Keratinocyte (primary cell): ENCODE measurements around the gene LMCD1. TPM values are rescaled to one million over a fixed set of nuclear protein-coding genes. Genes with fewer than 3 reads are reported as not detected.

ENCODE experiments used
- DNase-seq: peaks from one replicate; pipeline ENCODE4 v3.0.0-alpha.2; 2011; ENCODE audit warnings: low read depth, missing footprints, low spot score
- FAIRE-seq: peaks from 2 replicates; lab custom pipeline; 2011; peaks lifted over from hg19 to GRCh38; lab: Jason Lieb, UNC
- H2AFZ ChIP-seq: 2 replicates; pipeline ENCODE4 v1.6.0; 2012; ENCODE audit warnings: low read length, control low read depth, inconsistent platforms; ENCODE audit not compliant: control insufficient read depth
- H3K27ac ChIP-seq: 2 replicates; pipeline ENCODE4 v1.5.1; 2011; ENCODE audit warnings: low read length; ENCODE audit not compliant: control insufficient read depth, insufficient read depth
- H3K27me3 ChIP-seq: 3 replicates; pipeline ENCODE4 v1.6.0; 2011; ENCODE audit warnings: low read length; ENCODE audit not compliant: control insufficient read depth, insufficient read depth; ENCODE audit errors: extremely low read depth
- H3K36me3 ChIP-seq, 2 experiments: 2 replicates in 1 of 2; 3 replicates in 1 of 2; pipeline ENCODE4 v1.5.1; 2011; ENCODE audit warnings: low read length in 2 of 2, mild to moderate bottlenecking in 1 of 2; ENCODE audit not compliant: control insufficient read depth in 2 of 2, insufficient read depth in 2 of 2; ENCODE audit errors: extremely low read depth in 1 of 2
- H3K4me1 ChIP-seq: 3 replicates; pipeline ENCODE4 v1.5.1; 2011; ENCODE audit warnings: low read length; ENCODE audit not compliant: control insufficient read depth, insufficient read depth; ENCODE audit errors: extremely low read depth
- H3K4me2 ChIP-seq: 3 replicates; pipeline ENCODE4 v1.6.0; 2011; ENCODE audit warnings: low read depth, low read length; ENCODE audit not compliant: control insufficient read depth, insufficient read depth; ENCODE audit errors: extremely low read depth
- H3K4me3 ChIP-seq, 3 experiments: fragments of 200-600 bp in 1 of 3; sonication (generic) in 1 of 3; 2 replicates in 2 of 3; 3 replicates in 1 of 3; pipeline ENCODE4 v1.5.1; 2011 to 2016; ENCODE audit warnings: low read length in 3 of 3, mild to moderate bottlenecking in 3 of 3, control low read depth in 2 of 3, inconsistent platforms in 1 of 3, low read depth in 1 of 3, mixed read lengths in 1 of 3, mixed run types in 1 of 3, moderate library complexity in 1 of 3; ENCODE audit not compliant: control insufficient read depth in 2 of 3, insufficient read depth in 2 of 3; ENCODE audit errors: extremely low read depth in 1 of 3
- H3K79me2 ChIP-seq: 2 replicates; pipeline ENCODE4 v1.6.0; 2012; ENCODE audit warnings: low read length; ENCODE audit not compliant: control insufficient read depth, insufficient read depth
- H3K9ac ChIP-seq: 3 replicates; pipeline ENCODE4 v1.6.0; 2011; ENCODE audit warnings: low read length; ENCODE audit not compliant: control insufficient read depth, insufficient read depth; ENCODE audit errors: extremely low read depth
- H3K9me1 ChIP-seq: 3 replicates; pipeline ENCODE4 v1.6.0; 2011; ENCODE audit warnings: low read length; ENCODE audit not compliant: control insufficient read depth, insufficient read depth; ENCODE audit errors: extremely low read depth
- H3K9me3 ChIP-seq: 2 replicates; pipeline ENCODE4 v1.5.1; 2012; ENCODE audit warnings: low read depth, low read length; ENCODE audit not compliant: control insufficient read depth
- H4K20me1 ChIP-seq: 3 replicates; pipeline ENCODE4 v1.6.0; 2011; ENCODE audit warnings: low read length; ENCODE audit not compliant: control insufficient read depth, insufficient read depth; ENCODE audit errors: extremely low read depth
- EZH2 ChIP-seq: IDR thresholded peaks from one replicate; pipeline ENCODE4 v1.6.1; 2012; ENCODE audit warnings: inconsistent platforms, mild to moderate bottlenecking, low read length, moderate library complexity
- dilution Hi-C: fragments of 300-500 bp; cut with MboI; formaldehyde crosslinking; loops from one replicate; pipeline ENCODE4 v1.7.0; 2020; ENCODE audit warnings: low sequenced_read_pairs; ENCODE audit not compliant: extremely low pct_ligation_motif_present
- polyA plus RNA-seq, 5 experiments: library from polyadenylated mRNA; depleted of rRNA in 3 of 5; stranded (reverse) in 3 of 5; stranded (forward) in 1 of 5; unstranded in 1 of 5; fragments of >200 nt; gene quantifications; 1 replicate in 1 of 5; 2 replicates in 3 of 5; 3 replicates in 1 of 5; pipeline versions ENCODE4 v1.2.1 to v1.2.3, GENCODE V29; 2011 to 2012; ENCODE audit warnings: missing spikeins in 2 of 5, low read depth in 1 of 5, low replicate concordance in 1 of 5
- TF ChIP-seq, protein P1 (sequence below), 3 experiments: IDR thresholded peaks in 1 of 3; conservative IDR thresholded peaks in 1 of 3; optimal IDR thresholded peaks in 1 of 3; 2 replicates in 2 of 3; 3 replicates in 1 of 3; pipeline versions ENCODE3 to v1.5.1; 2011; ENCODE audit warnings: low read length in 3 of 3, mild to moderate bottlenecking in 3 of 3, moderate library complexity in 2 of 3, control low read depth in 1 of 3, inconsistent platforms in 1 of 3; ENCODE audit not compliant: insufficient read depth in 2 of 3; ENCODE audit errors: extremely low read depth in 1 of 3

LMCD1 gene
- polyA plus RNA-seq, 1 donor (not counting 4 experiments of a cell fraction or from before 2014, with no cell fraction given), result 3.7 TPM

DNA sequence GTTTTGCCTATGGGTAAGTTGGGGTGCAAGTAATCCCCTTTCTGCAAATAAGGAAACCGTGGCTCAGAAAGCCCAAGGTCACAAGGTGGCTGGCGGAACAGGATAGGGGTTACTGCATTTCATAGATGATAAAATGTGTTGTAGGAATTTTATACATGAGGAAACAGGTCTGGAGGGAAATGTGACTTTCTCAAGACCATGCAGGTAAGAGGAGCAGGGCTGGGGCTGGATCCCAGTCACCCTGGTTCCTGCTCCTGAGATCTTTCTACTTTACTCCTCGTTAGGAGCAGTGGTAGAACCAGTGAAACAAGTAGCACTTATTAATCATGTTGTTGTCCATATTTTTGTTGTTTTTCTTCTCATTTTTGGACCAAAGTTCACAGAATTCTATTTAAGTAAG is 79.8 kb downstream of the LMCD1 start:
- no peak overlapping the region for H3K27ac ChIP-seq
- no peaks in the 10 kb centered on the region for H3K79me2 ChIP-seq
- no peak overlapping the region for H3K4me2 ChIP-seq
- no peak for FAIRE-seq
- no peaks in the 10 kb centered on the region for H3K9me1 ChIP-seq
- no peaks in the 10 kb centered on the region for H3K4me1 ChIP-seq
- H3K4me3 ChIP-seq, result no peak overlapping the region
- H3K36me3 ChIP-seq, result no peaks in the 10 kb centered on the region
- no peak overlapping the region for H3K9ac ChIP-seq
- no peaks in the 10 kb centered on the region for H3K9me3 ChIP-seq
- no peak overlapping the region for H2AFZ ChIP-seq
- H4K20me1 ChIP-seq, result no peaks in the 10 kb centered on the region
- no peak for TF ChIP-seq EZH2
- TF ChIP-seq, protein P1, sequence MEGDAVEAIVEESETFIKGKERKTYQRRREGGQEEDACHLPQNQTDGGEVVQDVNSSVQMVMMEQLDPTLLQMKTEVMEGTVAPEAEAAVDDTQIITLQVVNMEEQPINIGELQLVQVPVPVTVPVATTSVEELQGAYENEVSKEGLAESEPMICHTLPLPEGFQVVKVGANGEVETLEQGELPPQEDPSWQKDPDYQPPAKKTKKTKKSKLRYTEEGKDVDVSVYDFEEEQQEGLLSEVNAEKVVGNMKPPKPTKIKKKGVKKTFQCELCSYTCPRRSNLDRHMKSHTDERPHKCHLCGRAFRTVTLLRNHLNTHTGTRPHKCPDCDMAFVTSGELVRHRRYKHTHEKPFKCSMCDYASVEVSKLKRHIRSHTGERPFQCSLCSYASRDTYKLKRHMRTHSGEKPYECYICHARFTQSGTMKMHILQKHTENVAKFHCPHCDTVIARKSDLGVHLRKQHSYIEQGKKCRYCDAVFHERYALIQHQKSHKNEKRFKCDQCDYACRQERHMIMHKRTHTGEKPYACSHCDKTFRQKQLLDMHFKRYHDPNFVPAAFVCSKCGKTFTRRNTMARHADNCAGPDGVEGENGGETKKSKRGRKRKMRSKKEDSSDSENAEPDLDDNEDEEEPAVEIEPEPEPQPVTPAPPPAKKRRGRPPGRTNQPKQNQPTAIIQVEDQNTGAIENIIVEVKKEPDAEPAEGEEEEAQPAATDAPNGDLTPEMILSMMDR (optimal IDR thresholded peaks at IDR 0.05 in 1 of 3, IDR thresholded peaks at IDR 0.05 in 1 of 3, conservative IDR thresholded peaks at IDR 0.05 in 1 of 3; ENCODE audit: extremely low read depth in 1 of 3, insufficient read depth in 2 of 3, low read length in 3 of 3), result no peak
- H3K27me3 ChIP-seq, result no peaks in the 10 kb centered on the region
- no peak for DNase-seq
- dilution Hi-C loops, result no loop called here

GRCh38 chr3:8581806-8582445 is 80.3 kb downstream of the LMCD1 start:
- dilution Hi-C loops, result no loop called here
- Histone ChIP-seq H3K4me3 (no peak overlapping the region), H3K36me3 (no peaks in the 10 kb centered on the region), H3K4me1 (no peaks in the 10 kb centered on the region), H3K27ac (no peak overlapping the region), H3K9me1 (no peaks in the 10 kb centered on the region), H3K9ac (no peak overlapping the region), H3K4me2 (no peak overlapping the region), H3K27me3 (no peaks in the 10 kb centered on the region), H3K9me3 (no peaks in the 10 kb centered on the region), H3K79me2 (no peaks in the 10 kb centered on the region), H2AFZ (no peak overlapping the region), H4K20me1 (no peaks in the 10 kb centered on the region)
- FAIRE-seq (no peak), DNase-seq (no peak)
- TF ChIP-seq, protein P1 (optimal IDR thresholded peaks at IDR 0.05 in 1 of 3, IDR thresholded peaks at IDR 0.05 in 1 of 3, conservative IDR thresholded peaks at IDR 0.05 in 1 of 3; ENCODE audit: extremely low read depth in 1 of 3, insufficient read depth in 2 of 3, low read length in 3 of 3), result no peak
- no peak for TF ChIP-seq EZH2
